Activated T-cell treated with anti-CD3 and anti-CD28 coated beads, Interleukin-2, amount 50 U/mL, for 1 hour (primary cell): ENCODE data around the gene TTC28.

Source experiments
- DNase-seq: peaks from one replicate; pipeline ENCODE4 v3.0.0-alpha.2; 2020

TTC28 gene

DNA sequence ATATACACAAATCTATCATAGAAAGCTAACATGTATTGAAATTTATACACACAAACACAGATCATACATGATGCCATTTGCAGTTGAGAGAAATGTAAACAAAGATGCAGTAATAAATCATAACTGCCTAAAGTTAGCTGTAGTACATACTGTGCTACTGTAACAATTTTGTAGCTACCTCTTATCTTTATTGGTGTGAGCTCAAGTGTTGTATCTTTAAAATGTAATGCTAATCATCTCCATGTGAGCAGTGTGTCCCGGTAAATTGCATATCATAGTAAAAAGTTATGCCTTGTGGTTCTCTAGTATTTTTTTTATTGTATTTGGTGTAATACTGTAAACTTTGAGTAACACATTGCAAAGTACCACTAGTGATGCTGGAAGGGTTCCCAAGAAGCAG, 743.7 kb downstream of the TTC28 start:
- DNase-seq = no peak

DNA sequence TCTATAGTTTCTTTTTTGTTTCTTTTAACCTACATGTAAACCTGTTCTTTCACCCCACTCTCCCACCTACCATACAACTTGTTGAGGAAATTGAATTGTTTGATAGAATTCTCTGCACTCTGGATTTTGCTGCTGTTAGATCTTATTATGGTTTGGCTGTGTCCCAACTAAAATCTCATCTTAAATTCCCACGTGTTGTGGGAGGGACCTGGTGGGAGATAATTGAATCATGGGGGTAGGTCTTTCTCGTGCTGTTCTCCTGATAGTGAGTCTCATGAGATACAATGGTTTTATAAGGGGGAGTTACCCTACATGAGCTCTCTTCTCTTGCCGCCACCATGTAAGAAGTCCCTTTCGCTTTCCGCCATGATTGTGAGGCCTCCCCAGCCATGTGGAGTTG, 745.6 kb downstream of the TTC28 start:
- DNase-seq = no peak

DNA sequence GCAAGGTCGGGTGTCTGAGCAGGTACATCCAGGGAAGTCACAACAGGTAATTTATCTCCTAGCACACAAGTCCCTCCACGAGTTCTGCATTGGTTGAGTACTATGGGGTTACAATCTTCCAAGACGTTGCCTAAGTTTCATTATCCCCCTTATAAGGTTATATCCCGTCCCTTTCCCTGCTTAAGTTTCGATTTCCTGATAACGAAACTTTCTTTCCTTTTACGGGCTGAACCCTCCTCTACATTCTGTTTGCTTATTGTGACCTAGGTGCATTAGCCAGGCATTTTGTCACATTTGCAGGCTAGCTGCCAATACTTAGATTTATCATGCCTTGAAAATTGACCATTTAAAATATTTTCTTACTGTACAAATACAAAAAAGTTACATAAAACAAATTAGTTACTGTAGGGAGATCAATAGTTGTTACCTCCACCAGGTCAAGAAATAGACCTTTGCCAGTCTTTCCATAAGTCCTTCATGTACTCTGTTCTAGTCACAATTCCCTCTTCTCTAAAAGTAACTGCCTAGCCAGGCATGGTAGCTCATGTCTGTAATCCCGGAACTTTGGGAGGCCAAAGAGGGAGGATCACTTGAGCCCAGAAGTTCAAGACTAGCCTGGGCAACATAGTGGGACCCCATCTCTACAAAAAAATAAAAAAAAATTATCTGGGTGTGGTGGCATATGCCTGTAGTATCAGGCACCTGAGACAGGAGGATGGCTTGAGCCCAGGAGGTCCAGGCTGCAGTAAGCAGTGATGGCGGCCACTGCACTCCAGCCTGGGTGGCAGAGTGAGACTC, 746.3 kb downstream of the TTC28 start:
- DNase-seq = no peak

DNA sequence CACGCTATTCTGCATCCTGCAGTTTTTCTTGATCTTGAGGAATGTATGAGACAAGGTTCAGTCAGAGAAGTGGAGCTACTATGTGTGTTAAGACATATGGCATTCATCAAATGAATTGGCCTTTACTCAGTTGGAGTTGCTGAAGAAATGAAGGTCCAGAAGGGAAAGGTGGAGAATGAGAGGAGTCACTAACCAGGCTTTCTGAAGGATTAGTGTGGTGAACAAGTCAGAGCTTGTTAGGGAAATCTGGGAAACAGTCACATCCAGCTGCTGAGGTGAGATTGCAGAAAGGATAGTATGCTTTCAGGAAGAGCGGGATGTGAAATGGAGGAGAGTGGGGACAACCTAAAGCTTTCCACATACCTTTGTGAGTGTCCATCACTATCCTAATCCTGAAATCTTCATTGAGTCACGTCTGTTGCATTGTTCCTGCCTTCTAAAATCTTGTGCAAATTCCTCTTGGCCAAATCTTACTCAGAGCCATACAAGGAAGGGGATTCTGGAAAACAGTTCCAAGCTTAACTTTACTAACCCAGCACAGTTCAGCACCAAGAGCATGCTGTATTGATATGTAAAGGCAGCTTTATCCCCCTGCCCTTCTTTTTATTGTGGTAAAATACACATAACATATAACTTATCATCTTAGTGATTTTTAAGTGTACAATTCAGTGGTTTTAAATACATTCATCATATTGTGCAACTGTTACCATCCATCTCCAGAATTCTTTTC, 749.1 kb downstream of the TTC28 start:
- DNase-seq = no peak
